BE2C (cell line): ENCODE results near the gene LRRTM4.

Experiments used
- DNase-seq: peaks from one replicate; pipeline ENCODE4 v3.0.0-alpha.2; 2020
- H3K27me3 ChIP-seq: fragments of 250-450 bp; sonication (Bioruptor Pico); 2 replicates; pipeline ENCODE4 v1.5.1; 2020; ENCODE audit warnings: mild to moderate bottlenecking
- H3K36me3 ChIP-seq: fragments of 250-450 bp; sonication (Bioruptor Pico); 2 replicates; pipeline ENCODE4 v1.5.1; 2020; ENCODE audit warnings: mild to moderate bottlenecking
- H3K4me1 ChIP-seq: fragments of 250-450 bp; sonication (Bioruptor Pico); 2 replicates; pipeline ENCODE4 v1.5.1; 2020
- H3K4me3 ChIP-seq: 2 replicates; pipeline ENCODE4 v1.5.1; 2011; ENCODE audit warnings: low read depth, low read length
- H3K9me3 ChIP-seq: fragments of 250-450 bp; sonication (Bioruptor Pico); 2 replicates; pipeline ENCODE4 v1.5.1; 2020
- TF ChIP-seq, protein P1 (sequence below): IDR thresholded peaks from 2 replicates; pipeline ENCODE4 v1.5.1; 2012; ENCODE audit warnings: mild to moderate bottlenecking, low read depth, low read length

LRRTM4 gene

GRCh38 chr2:77127345-77127744 lies 394.8 kb downstream of the LRRTM4 start:
- H3K4me3 ChIP-seq: no peak overlapping the region
- TF ChIP-seq, protein P1, sequence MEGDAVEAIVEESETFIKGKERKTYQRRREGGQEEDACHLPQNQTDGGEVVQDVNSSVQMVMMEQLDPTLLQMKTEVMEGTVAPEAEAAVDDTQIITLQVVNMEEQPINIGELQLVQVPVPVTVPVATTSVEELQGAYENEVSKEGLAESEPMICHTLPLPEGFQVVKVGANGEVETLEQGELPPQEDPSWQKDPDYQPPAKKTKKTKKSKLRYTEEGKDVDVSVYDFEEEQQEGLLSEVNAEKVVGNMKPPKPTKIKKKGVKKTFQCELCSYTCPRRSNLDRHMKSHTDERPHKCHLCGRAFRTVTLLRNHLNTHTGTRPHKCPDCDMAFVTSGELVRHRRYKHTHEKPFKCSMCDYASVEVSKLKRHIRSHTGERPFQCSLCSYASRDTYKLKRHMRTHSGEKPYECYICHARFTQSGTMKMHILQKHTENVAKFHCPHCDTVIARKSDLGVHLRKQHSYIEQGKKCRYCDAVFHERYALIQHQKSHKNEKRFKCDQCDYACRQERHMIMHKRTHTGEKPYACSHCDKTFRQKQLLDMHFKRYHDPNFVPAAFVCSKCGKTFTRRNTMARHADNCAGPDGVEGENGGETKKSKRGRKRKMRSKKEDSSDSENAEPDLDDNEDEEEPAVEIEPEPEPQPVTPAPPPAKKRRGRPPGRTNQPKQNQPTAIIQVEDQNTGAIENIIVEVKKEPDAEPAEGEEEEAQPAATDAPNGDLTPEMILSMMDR: no peak
- DNase-seq: no peak
- H3K9me3 ChIP-seq: no peaks in the 10 kb centered on the region
- no peaks in the 10 kb centered on the region for H3K4me1 ChIP-seq
- no peaks in the 10 kb centered on the region for H3K27me3 ChIP-seq
- H3K36me3 ChIP-seq: no peaks in the 10 kb centered on the region

DNA sequence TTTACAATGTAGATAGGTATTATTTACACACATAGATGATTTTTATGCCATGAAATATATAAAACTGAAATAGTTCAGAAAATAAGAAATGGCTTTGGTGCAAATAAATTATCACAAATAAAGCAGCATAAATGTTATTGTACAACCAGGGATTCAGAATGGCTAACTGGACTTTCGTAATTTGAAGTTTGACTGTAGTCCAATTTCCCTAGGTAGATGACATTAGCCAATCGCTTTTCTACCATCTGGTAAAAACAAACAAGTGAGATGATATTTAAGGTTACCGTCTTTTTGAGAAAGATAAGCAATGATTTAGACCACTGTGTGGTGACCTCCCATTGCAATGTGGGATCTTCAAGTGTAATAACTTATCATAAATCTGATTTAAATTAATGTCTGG lies 400.7 kb downstream of the LRRTM4 start:
- TF ChIP-seq, protein P1: no peak
- Histone ChIP-seq H3K9me3 (no peaks in the 10 kb centered on the region), H3K4me1 (no peaks in the 10 kb centered on the region), H3K27me3 (no peaks in the 10 kb centered on the region), H3K36me3 (no peaks in the 10 kb centered on the region), H3K4me3 (no peak overlapping the region)
- DNase-seq: no peak

DNA sequence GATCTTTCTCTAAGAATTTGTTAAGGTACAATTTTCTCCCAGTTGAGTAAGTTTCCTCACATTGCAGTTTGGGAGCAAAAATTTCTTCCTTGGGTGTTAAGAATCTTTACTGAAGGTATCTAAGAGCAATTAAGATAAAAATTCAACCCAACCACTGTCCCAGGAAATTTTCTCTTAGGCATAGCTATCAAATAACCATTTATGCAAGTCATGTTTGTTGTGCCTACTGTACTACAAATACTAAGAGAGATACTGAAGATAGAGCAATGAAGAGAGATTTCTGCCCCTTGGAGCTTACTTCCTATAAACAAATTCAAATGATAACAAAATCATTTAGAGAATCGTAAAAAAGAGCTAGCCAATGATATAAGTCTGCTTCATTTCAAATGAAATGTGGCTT lies 402.8 kb downstream of the LRRTM4 start:
- Histone ChIP-seq H3K27me3 (no peaks in the 10 kb centered on the region), H3K36me3 (no peaks in the 10 kb centered on the region), H3K9me3 (no peaks in the 10 kb centered on the region), H3K4me3 (no peak overlapping the region), H3K4me1 (no peaks in the 10 kb centered on the region)
- DNase-seq: no peak
- TF ChIP-seq, protein P1: no peak

DNA sequence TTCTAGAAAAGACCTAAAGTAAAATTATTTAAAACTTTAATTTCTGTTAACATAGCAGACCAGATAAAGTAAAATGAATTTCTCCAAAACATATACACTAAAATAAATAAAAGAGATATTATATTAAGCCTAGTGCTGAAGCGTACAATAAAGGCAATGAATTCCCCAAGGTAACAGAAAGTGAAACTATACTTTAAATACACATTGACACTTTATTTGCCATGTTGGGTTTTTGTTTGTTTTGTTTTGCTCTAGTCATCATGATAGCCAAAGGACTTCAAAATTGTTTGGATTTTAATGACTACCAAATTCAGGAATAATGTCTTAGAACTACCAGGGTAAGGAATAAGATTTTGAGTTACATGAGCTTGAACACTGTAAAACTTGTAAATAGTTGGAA lies 413.3 kb downstream of the LRRTM4 start:
- Histone ChIP-seq H3K36me3 (no peaks in the 10 kb centered on the region), H3K27me3 (no peaks in the 10 kb centered on the region), H3K9me3 (no peaks in the 10 kb centered on the region), H3K4me1 (no peaks in the 10 kb centered on the region), H3K4me3 (no peak overlapping the region)
- DNase-seq: no peak
- TF ChIP-seq, protein P1: no peak

- Histone ChIP-seq H3K36me3 (no peaks in the 10 kb centered on the region), H3K4me3 (no peak overlapping the region), H3K9me3 (no peaks in the 10 kb centered on the region), H3K4me1 (no peaks in the 10 kb centered on the region), H3K27me3 (no peaks in the 10 kb centered on the region)
- TF ChIP-seq, protein P1: no peak
- DNase-seq: no peak
Measured at GRCh38 chr2:77105008-77105407, 417.2 kb downstream of the LRRTM4 start.

DNA sequence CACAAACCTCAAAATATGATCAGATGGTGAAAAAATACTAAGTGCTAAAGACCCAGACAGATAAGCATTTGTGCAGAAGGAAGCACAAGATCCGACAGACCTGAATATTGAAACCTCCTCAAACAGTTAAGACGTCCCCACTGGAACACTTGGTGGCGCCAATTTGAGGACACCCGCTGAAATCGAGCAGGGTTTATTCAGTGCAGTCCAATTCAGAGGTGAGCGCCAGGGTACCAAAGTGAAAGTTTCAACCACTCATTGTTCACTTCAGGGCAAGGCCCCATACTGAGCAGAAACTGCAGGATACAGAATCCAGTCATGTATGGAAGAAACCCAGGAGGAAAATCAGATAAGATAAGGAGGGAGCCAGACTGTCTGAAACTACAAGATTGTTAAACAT lies 417.6 kb downstream of the LRRTM4 start:
- no peak for DNase-seq

More for the DNA sequence above, 417.6 kb downstream of the LRRTM4 start:
- no peaks in the 10 kb centered on the region for H3K36me3 ChIP-seq
- TF ChIP-seq, protein P1: no peak
- no peak overlapping the region for H3K4me3 ChIP-seq
- H3K4me1 ChIP-seq: no peaks in the 10 kb centered on the region
- H3K27me3 ChIP-seq: no peaks in the 10 kb centered on the region
- no peaks in the 10 kb centered on the region for H3K9me3 ChIP-seq
